KOPT-K1 (cell line): ENCODE data around the gene TPST2.

Experiments used
- H3K27ac ChIP-seq: fragments of 200-600 bp; sonication (generic); 2 replicates; pipeline ENCODE4 v1.5.1; 2016; ENCODE audit warnings: antibody characterized with exemption, mild to moderate bottlenecking, low read depth, low read length; ENCODE audit not compliant: poor library complexity, severe bottlenecking
- H3K36me3 ChIP-seq: fragments of 200-600 bp; sonication (generic); 2 replicates; pipeline ENCODE4 v1.5.1; 2017; ENCODE audit warnings: antibody characterized with exemption, mild to moderate bottlenecking, low read length, moderate library complexity; ENCODE audit not compliant: insufficient read depth
- H3K9me3 ChIP-seq: fragments of 200-600 bp; sonication (generic); 2 replicates; pipeline ENCODE4 v1.5.1; 2017; ENCODE audit warnings: antibody characterized with exemption, low read length, mild to moderate bottlenecking; ENCODE audit not compliant: insufficient read depth, poor library complexity, severe bottlenecking

The TPST2 gene

GRCh38 chr22:26597026-26597425 is 7.1 kb upstream of the TPST2 start:
- peak overlapping the region; percentile 51 for H3K27ac ChIP-seq
- no peaks in the 10 kb centered on the region for H3K9me3 ChIP-seq
- H3K36me3 ChIP-seq: no peaks in the 10 kb centered on the region

- Histone ChIP-seq H3K9me3 (no peaks in the 10 kb centered on the region), H3K36me3 (no peaks in the 10 kb centered on the region), H3K27ac (peak overlapping the region; percentile 48)
These were observed 3.8 kb upstream of the TPST2 start for GRCh38 chr22:26593763-26594162.

- H3K36me3 ChIP-seq: peaks cover 3% of the 10 kb centered on the region; the same call in 1 of the 2 replicates
- H3K27ac ChIP-seq: peak overlapping the region; percentile 66
- H3K9me3 ChIP-seq: no peaks in the 10 kb centered on the region
These were observed 2.5 kb upstream of the TPST2 start for GRCh38 chr22:26592421-26592891.

GRCh38 chr22:26589367-26589844 is 526 bp downstream of the TPST2 start:
- peaks cover 8% of the 10 kb centered on the region for H3K36me3 ChIP-seq
- H3K9me3 ChIP-seq: no peaks in the 10 kb centered on the region
- H3K27ac ChIP-seq: peak overlapping the region; percentile 75

- H3K36me3 ChIP-seq: peaks cover 14% of the 10 kb centered on the region
- H3K9me3 ChIP-seq: no peaks in the 10 kb centered on the region
- H3K27ac ChIP-seq: peak overlapping the region; percentile 75
These were observed 1.1 kb downstream of the TPST2 start for GRCh38 chr22:26588729-26589366.

- Histone ChIP-seq H3K27ac (no peak overlapping the region), H3K36me3 (peaks cover 19% of the 10 kb centered on the region)
These were observed 1.8 kb downstream of the TPST2 start for GRCh38 chr22:26587991-26588613.

GRCh38 chr22:26586556-26587325 is 3.2 kb downstream of the TPST2 start:
- H3K36me3 ChIP-seq: peaks cover 30% of the 10 kb centered on the region
- no peaks in the 10 kb centered on the region for H3K9me3 ChIP-seq
- peak overlapping the region; percentile 58 for H3K27ac ChIP-seq

More at GRCh38 chr22:26587991-26588613, 1.8 kb downstream of the TPST2 start:
- no peaks in the 10 kb centered on the region for H3K9me3 ChIP-seq

- Histone ChIP-seq H3K9me3 (no peaks in the 10 kb centered on the region), H3K36me3 (peaks cover 41% of the 10 kb centered on the region), H3K27ac (peak overlapping the region; percentile 61)
These were observed 4.7 kb downstream of the TPST2 start for GRCh38 chr22:26585104-26585790.

- Histone ChIP-seq H3K27ac (peak overlapping the region; percentile 23), H3K9me3 (no peaks in the 10 kb centered on the region), H3K36me3 (peaks cover 41% of the 10 kb centered on the region)
These were observed 5.9 kb downstream of the TPST2 start for GRCh38 chr22:26584010-26584409.

- H3K27ac ChIP-seq: peak overlapping the region; percentile 84
- H3K9me3 ChIP-seq: no peaks in the 10 kb centered on the region
- H3K36me3 ChIP-seq: peaks cover 38% of the 10 kb centered on the region
These were observed 8.2 kb downstream of the TPST2 start for GRCh38 chr22:26581633-26582168.

GRCh38 chr22:26581026-26581425 is 8.9 kb downstream of the TPST2 start:
- no peaks in the 10 kb centered on the region for H3K9me3 ChIP-seq
- H3K36me3 ChIP-seq: peaks cover 38% of the 10 kb centered on the region
- peak overlapping the region; percentile 84 for H3K27ac ChIP-seq

- Histone ChIP-seq H3K9me3 (no peaks in the 10 kb centered on the region), H3K36me3 (peaks cover 40% of the 10 kb centered on the region), H3K27ac (peak overlapping the region; percentile 84)
These were observed 9.5 kb downstream of the TPST2 start for GRCh38 chr22:26580240-26580962.

- Histone ChIP-seq H3K9me3 (no peaks in the 10 kb centered on the region), H3K27ac (peak overlapping the region; percentile 84), H3K36me3 (peaks cover 50% of the 10 kb centered on the region)
These were observed 10.5 kb downstream of the TPST2 start for GRCh38 chr22:26579331-26579886.

GRCh38 chr22:26577081-26577480 is 12.9 kb downstream of the TPST2 start:
- H3K36me3 ChIP-seq: peaks cover 55% of the 10 kb centered on the region
- no peak overlapping the region for H3K27ac ChIP-seq
- no peaks in the 10 kb centered on the region for H3K9me3 ChIP-seq
